Pons (tissue), 1 donor: Measurements from ENCODE around the gene ELMOD3.
"Not testable (repeated sequence)": the region's sequence is repeated elsewhere in the genome, so short reads cannot be mapped to it uniquely, and the experiment has no call there.

Experiments
- DNase-seq: peaks from one replicate; pipeline ENCODE4 v3.0.0-alpha.2; 2016; ENCODE audit warnings: low spot score

ELMOD3 gene

DNA sequence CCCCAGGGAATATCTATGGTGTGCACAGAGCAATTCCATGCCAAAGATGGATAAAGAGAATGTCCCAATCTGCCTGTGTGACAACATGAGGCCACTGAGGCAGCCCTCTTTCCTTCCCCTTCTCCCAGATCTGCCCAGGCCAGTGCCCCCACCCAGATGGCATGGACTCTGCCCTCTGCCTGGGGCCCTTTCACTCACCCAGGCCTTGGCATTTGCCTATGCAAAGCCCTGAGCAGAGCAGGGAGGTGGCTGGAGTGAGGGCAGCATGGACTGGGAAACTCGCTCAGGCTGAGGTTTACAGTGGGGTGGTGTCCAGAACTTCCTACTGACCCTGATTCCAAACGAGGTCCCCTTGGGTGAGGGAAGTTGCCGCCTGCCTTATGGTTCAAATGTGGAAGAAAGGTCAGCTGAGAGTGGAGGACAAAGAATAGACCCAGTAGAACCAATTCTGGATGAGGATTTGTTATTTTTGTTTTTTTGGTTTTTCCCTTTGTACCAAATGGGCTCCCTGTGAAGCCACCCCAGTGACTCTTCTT lies 72.8 kb downstream of the ELMOD3 start:
- DNase-seq = no peak

GRCh38 chr2:85428343-85428881 lies 73.8 kb downstream of the ELMOD3 start:
- no peak for DNase-seq

DNA sequence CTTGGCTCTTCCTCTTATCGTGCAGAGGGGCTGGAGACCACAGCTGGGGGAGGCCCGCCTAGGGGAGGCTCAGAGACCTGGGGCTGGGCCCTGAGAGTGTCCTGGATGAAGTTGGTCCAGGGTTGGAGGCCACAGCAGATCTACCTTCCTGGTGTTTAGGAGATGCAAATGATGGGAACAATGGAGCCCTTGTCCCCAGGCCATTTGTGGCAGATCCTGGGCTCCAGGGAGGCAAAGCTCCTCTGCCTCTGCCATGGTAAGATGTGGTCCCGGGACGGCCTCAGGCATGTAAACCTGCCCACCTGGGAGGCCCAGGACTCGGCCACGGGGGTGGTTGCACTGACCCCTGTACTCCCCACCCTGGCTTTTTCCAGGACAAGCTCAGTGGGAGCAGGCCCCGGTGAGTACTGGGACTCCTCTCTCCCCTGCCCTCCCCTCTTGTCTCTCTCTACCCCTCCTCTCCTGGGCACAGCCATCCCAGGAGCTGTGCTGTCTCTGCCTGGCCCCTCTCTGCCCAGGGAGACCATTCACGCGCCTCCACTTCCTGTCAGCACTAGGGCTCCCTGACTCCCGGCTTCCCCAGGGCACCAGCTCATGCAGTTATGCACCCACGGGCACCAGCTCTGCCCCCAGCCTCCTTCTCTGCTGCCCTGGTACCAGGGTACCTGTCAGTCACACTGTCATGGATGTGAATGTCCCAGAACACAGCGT lies 74.8 kb downstream of the ELMOD3 start:
- peak; percentile 60 for DNase-seq

GRCh38 chr2:85429924-85430289 lies 75.3 kb downstream of the ELMOD3 start:
- no peak for DNase-seq

GRCh38 chr2:85430752-85431569 lies 76.4 kb downstream of the ELMOD3 start:
- peak; percentile 74 for DNase-seq

- no peak for DNase-seq
Observed at GRCh38 chr2:85431570-85432205, 77.1 kb downstream of the ELMOD3 start.

DNA sequence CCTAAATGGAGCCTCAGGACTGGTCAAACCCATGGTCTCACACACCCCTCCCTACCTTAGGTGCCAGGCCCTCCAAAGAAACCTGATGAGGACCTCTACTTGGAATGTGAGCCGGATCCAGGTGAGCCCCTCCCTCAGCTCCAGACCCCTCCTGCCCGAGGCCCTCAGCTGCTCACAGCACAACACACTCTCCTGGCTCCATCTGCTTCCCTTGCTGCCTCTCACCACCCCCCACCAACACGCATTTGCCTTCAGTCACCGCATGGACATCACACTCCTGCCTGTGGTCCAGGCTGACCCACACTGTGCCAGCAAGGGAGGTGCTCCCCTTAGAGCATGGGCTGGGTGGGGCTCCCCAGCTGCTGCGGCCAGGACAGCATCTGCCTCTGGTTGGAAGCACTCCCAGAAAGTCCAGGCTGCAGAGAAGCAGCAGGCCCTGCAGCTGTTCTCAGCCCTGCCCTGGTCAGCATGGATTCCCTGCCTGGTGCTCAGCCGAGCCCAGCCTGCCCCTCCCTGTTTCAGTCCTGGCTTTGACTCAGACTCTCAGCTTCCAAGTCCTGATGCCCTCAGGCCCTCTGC lies 79.0 kb downstream of the ELMOD3 start:
- peak; percentile 93 for DNase-seq

GRCh38 chr2:85434696-85435095 lies 80.1 kb downstream of the ELMOD3 start:
- DNase-seq = no peak

- DNase-seq = no peak
Observed at GRCh38 chr2:85435220-85435958, 80.8 kb downstream of the ELMOD3 start.

- no peak for DNase-seq
Observed at GRCh38 chr2:85435981-85436835, 81.6 kb downstream of the ELMOD3 start.

- no peak for DNase-seq
Observed at GRCh38 chr2:85436836-85437487, 82.4 kb downstream of the ELMOD3 start.

GRCh38 chr2:85437488-85438200 lies 83.1 kb downstream of the ELMOD3 start:
- DNase-seq = peak; percentile 80

GRCh38 chr2:85438201-85439024 lies 83.8 kb downstream of the ELMOD3 start:
- peak; percentile 51 for DNase-seq

DNA sequence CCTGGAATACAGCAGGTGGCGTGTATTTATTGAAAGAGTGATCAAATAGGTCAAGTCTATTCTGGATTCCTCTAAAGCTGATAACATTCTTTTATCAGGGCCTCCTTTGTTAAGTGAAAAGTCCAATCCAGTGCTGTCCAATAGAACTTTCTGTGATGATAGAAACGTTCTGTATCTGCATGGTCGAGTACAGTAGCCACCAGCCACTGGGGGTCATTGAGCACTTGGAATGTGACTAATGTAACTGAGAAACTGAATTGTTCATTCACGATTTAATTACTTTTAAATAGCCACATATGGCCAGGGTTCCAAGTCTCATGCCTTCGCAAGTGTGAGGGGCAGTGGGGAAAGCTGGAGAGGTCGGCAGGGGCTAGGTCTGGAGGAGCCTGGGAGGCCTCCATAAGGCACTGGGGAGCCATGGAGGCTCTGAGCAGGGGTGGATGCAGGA lies 84.5 kb downstream of the ELMOD3 start:
- peak; percentile 26 for DNase-seq

GRCh38 chr2:85439569-85439968 lies 85.0 kb downstream of the ELMOD3 start:
- not testable (repeated sequence) for DNase-seq

- DNase-seq = no peak
Observed at GRCh38 chr2:85439986-85440385, 85.4 kb downstream of the ELMOD3 start.

GRCh38 chr2:85440729-85441128 lies 86.2 kb downstream of the ELMOD3 start:
- no peak for DNase-seq
